WTC11 (cell line): Measurements from ENCODE around the gene TXNRD2. TPM values are rescaled to one million over a fixed set of nuclear protein-coding genes. Genes with fewer than 3 reads are reported as not detected.
"Not testable (repeated sequence)": the region's sequence is repeated elsewhere in the genome, so short reads cannot be mapped to it uniquely, and the experiment has no call there.

Experiments used
- ATAC-seq: fragments of 200-7000 bp; cut with Tn5 transposase; 2 replicates; pipeline ENCODE4 v1.10.0; 2021; ENCODE audit warnings: mild to moderate bottlenecking, moderate library complexity
- CTCF ChIA-PET: fragments of 300-600 bp; sonication (Branson Sonifier 250); formaldehyde crosslinking; loops from one replicate; lab custom pipeline; 2021; ENCODE audit warnings: antibody characterized with exemption; lab: Charles Lee
- POLR2A ChIA-PET: fragments of 350-600 bp; sonication (Branson Sonifier 250); formaldehyde crosslinking; loops from one replicate; lab custom pipeline; 2021; ENCODE audit warnings: antibody characterized with exemption; lab: Charles Lee
- DNase-seq: peaks from one replicate; pipeline ENCODE4 v3.0.0; 2021; ENCODE audit warnings: low spot score
- H3K27ac Mint-ChIP-seq: 2 replicates; pipeline ENCODE4 v1.8.0; 2021; ENCODE audit warnings: mixed read lengths
- H3K27me3 Mint-ChIP-seq: 2 replicates; pipeline ENCODE4 v1.8.0; 2021; ENCODE audit warnings: low read depth, mild to moderate bottlenecking, moderate library complexity, mixed read lengths
- H3K36me3 Mint-ChIP-seq: 2 replicates; pipeline ENCODE4 v1.8.0; 2021; ENCODE audit warnings: mixed read lengths
- H3K4me1 Mint-ChIP-seq: 2 replicates; pipeline ENCODE4 v1.8.0; 2022; ENCODE audit warnings: mixed read lengths
- H3K4me3 Mint-ChIP-seq: 2 replicates; pipeline ENCODE4 v1.8.0; 2021; ENCODE audit warnings: mild to moderate bottlenecking, moderate library complexity, mixed read lengths
- H3K9me3 Mint-ChIP-seq: 2 replicates; pipeline ENCODE4 v1.8.0; 2021; ENCODE audit warnings: mixed read lengths
- ATF1 ChIP-seq: sonication (generic); formaldehyde crosslinking; IDR thresholded peaks from 2 replicates; pipeline ENCODE4 v1.8.1; 2023; ENCODE audit warnings: mild to moderate bottlenecking, moderate library complexity, missing genetic modification reagents
- CREM ChIP-seq: sonication (generic); formaldehyde crosslinking; IDR thresholded peaks from 2 replicates; pipeline ENCODE4 v1.8.1; 2022; ENCODE audit warnings: mild to moderate bottlenecking, missing genetic modification reagents, moderate library complexity
- ELF4 ChIP-seq: sonication (generic); formaldehyde crosslinking; IDR thresholded peaks from 2 replicates; pipeline ENCODE4 v1.8.1; 2022; ENCODE audit warnings: low read depth, mild to moderate bottlenecking, moderate library complexity, missing genetic modification reagents
- ESRRA ChIP-seq: sonication (generic); formaldehyde crosslinking; IDR thresholded peaks from 2 replicates; pipeline ENCODE4 v1.8.1; 2022; ENCODE audit warnings: mild to moderate bottlenecking, missing genetic modification reagents, borderline replicate concordance
- HMGA2 ChIP-seq: fragments of 250-450 bp; sonication (Bioruptor Pico); IDR thresholded peaks from 2 replicates; pipeline ENCODE4 v1.4.0; 2021; ENCODE audit warnings: mild to moderate bottlenecking, moderate library complexity
- IRF2 ChIP-seq: sonication (generic); formaldehyde crosslinking; IDR thresholded peaks from 2 replicates; pipeline ENCODE4 v1.8.0; 2022; ENCODE audit warnings: low read depth, missing genetic modification reagents, borderline replicate concordance
- NFE2L1 ChIP-seq: sonication (generic); formaldehyde crosslinking; IDR thresholded peaks from 2 replicates; pipeline ENCODE4 v1.8.1; 2023; ENCODE audit warnings: missing genetic modification reagents
- RELA ChIP-seq: sonication (generic); formaldehyde crosslinking; IDR thresholded peaks from 2 replicates; pipeline ENCODE4 v1.8.1; 2022; ENCODE audit warnings: missing genetic modification reagents, mild to moderate bottlenecking, borderline replicate concordance
- RORB ChIP-seq: fragments of 250-450 bp; sonication (Bioruptor Pico); IDR thresholded peaks from 2 replicates; pipeline ENCODE4 v1.9.0; 2021; ENCODE audit warnings: mild to moderate bottlenecking
- TEAD4 ChIP-seq: sonication (generic); formaldehyde crosslinking; IDR thresholded peaks from 2 replicates; pipeline ENCODE4 v1.8.0; 2022; ENCODE audit warnings: mild to moderate bottlenecking, missing genetic modification reagents
- ZBTB21 ChIP-seq: sonication (generic); formaldehyde crosslinking; IDR thresholded peaks from 2 replicates; pipeline ENCODE4 v1.8.1; 2023; ENCODE audit warnings: mild to moderate bottlenecking, missing genetic modification reagents, borderline replicate concordance
- total RNA-seq: library from RNA; stranded (reverse); gene quantifications from 3 replicates; pipeline ENCODE4 v1.2.3, GENCODE V29; 2021
- TF ChIP-seq, protein P1 (sequence below): sonication (generic); formaldehyde crosslinking; IDR thresholded peaks from 2 replicates; pipeline ENCODE4 v1.8.1; 2023; ENCODE audit warnings: mild to moderate bottlenecking, missing genetic modification reagents, moderate library complexity
- TF ChIP-seq, protein P2 (sequence below): sonication (generic); formaldehyde crosslinking; IDR thresholded peaks from 2 replicates; pipeline ENCODE4 v1.8.1; 2022; ENCODE audit warnings: mild to moderate bottlenecking, missing genetic modification reagents, moderate library complexity, borderline replicate concordance
- TF ChIP-seq, protein P3 (sequence below): sonication (generic); formaldehyde crosslinking; IDR thresholded peaks from 2 replicates; pipeline ENCODE4 v1.8.0; 2023; ENCODE audit warnings: missing genetic modification reagents
- TF ChIP-seq, protein P4 (sequence below): fragments of 250-450 bp; sonication (Bioruptor Pico); IDR thresholded peaks from 2 replicates; pipeline ENCODE4 v2.1.2; 2022; ENCODE audit warnings: mild to moderate bottlenecking, moderate library complexity
- TF ChIP-seq, protein P5 (sequence below): sonication (generic); formaldehyde crosslinking; IDR thresholded peaks from 2 replicates; pipeline ENCODE4 v1.8.1; 2023; ENCODE audit warnings: mild to moderate bottlenecking, missing genetic modification reagents, borderline replicate concordance

Gene TXNRD2
- total RNA-seq, 1 experiment from 2014 or later, result 15.9 TPM

DNA sequence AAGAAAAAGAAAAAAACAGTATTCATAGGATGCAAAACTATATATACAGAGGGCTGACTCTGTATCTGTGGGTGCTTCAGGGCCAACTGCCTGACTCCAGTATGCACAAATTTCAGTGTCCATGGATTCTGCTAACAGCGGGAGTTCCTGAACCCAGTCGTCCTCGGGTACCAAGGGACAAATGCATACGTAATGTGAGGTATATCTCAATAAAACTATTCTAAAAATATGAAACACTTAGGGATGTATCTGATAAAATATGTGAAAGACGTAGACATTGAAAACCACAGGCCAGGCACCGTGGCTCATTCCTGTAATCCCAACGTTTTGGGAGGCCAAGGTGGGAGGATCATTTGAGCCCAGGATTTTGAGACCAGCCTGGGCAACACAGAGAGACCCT lies 13.9 kb downstream of the TXNRD2 start:
- H3K27ac Mint-ChIP-seq, result no peak overlapping the region
- H3K4me1 Mint-ChIP-seq, result no peaks in the 10 kb centered on the region
- no peaks in the 10 kb centered on the region for H3K36me3 Mint-ChIP-seq
- no peak for ATAC-seq
- TF ChIP-seq ESRRA (CRISPR knock-in tag) (no peak), ATF1 (CRISPR knock-in tag) (no peak)
- TF ChIP-seq, protein P1, sequence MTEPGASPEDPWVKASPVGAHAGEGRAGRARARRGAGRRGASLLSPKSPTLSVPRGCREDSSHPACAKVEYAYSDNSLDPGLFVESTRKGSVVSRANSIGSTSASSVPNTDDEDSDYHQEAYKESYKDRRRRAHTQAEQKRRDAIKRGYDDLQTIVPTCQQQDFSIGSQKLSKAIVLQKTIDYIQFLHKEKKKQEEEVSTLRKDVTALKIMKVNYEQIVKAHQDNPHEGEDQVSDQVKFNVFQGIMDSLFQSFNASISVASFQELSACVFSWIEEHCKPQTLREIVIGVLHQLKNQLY (CRISPR knock-in tag), result no peak
- TF ChIP-seq, protein P2, sequence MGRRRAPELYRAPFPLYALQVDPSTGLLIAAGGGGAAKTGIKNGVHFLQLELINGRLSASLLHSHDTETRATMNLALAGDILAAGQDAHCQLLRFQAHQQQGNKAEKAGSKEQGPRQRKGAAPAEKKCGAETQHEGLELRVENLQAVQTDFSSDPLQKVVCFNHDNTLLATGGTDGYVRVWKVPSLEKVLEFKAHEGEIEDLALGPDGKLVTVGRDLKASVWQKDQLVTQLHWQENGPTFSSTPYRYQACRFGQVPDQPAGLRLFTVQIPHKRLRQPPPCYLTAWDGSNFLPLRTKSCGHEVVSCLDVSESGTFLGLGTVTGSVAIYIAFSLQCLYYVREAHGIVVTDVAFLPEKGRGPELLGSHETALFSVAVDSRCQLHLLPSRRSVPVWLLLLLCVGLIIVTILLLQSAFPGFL (CRISPR knock-in tag), result no peak
- TF ChIP-seq, all 79 proteins: peak for 0
- Mint-ChIP-seq H3K4me3 (no peak overlapping the region), H3K27me3 (no peaks in the 10 kb centered on the region; the same call in 1 of the 2 replicates), H3K9me3 (no peaks in the 10 kb centered on the region)
- CTCF ChIA-PET, result no interaction called here
- DNase-seq, result no peak
- POLR2A ChIA-PET, result no interaction called here

DNA sequence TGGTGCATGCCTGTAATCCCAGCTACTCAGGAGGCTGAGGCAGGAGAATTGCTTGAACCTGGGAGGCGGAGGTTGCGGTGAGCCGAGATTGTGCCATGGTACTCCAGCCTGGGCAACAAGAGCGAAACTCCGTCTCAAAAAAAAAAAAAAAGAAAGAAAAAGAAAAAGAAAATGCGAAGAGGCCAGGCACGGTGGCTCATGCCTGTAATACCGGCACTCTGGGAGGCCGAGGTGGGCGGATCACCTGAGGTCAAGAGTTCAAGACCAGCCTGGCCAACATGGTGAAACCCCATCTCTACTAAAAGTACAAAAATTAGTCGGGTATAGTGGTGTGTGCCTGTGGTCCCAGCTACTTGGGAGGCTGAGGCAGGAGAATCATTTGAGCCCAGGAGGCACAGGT lies 15.6 kb downstream of the TXNRD2 start:
- DNase-seq, H3K27ac Mint-ChIP-seq, H3K9me3 Mint-ChIP-seq, ATAC-seq, H3K36me3 Mint-ChIP-seq, POLR2A ChIA-PET, CTCF ChIA-PET, H3K4me1 Mint-ChIP-seq, H3K4me3 Mint-ChIP-seq, H3K27me3 Mint-ChIP-seq: not testable (repeated sequence)

DNA sequence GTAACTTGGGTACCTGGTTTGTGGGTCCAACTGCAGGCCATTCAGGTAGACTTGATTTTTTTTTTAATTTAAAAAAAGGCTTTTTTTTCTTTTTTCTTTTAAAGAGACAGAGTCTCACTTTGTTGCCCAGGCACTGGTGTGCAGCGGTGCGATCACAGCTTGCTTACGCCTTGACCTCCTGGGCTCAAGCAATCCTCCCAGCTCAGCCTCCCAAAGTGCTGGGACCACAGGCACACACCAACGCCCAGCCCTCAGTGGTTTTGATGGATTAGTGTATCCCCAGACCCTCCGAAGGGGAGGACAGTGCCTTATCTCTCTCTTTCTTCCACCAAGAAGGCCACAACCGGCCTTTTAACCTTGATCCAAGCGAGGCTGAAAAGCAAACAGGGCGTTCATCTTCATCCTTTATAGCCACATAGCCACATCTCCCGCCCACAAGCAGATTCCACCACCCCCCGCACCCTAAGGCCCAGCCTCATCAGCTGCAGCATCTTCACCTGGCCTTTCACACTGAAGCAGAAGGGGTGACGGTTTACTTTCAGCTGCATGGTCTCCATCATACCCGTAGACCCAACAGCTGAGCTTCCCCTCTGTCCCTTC lies 17.6 kb downstream of the TXNRD2 start:
- Mint-ChIP-seq H3K4me3 (no peak overlapping the region), H3K9me3 (no peaks in the 10 kb centered on the region), H3K27me3 (no peaks in the 10 kb centered on the region), H3K36me3 (no peaks in the 10 kb centered on the region), H3K4me1 (no peaks in the 10 kb centered on the region), H3K27ac (no peak overlapping the region)
- no peak for TF ChIP-seq HMGA2 (CRISPR knock-in tag)
- TF ChIP-seq RORB (CRISPR knock-in tag), result no peak
- no peak for TF ChIP-seq CREM (CRISPR knock-in tag)
- no peak for TF ChIP-seq ESRRA (CRISPR knock-in tag)
- TF ChIP-seq, protein P3, sequence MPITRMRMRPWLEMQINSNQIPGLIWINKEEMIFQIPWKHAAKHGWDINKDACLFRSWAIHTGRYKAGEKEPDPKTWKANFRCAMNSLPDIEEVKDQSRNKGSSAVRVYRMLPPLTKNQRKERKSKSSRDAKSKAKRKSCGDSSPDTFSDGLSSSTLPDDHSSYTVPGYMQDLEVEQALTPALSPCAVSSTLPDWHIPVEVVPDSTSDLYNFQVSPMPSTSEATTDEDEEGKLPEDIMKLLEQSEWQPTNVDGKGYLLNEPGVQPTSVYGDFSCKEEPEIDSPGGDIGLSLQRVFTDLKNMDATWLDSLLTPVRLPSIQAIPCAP, result no peak
- TF ChIP-seq ZBTB21 (CRISPR knock-in tag), result no peak
- TF ChIP-seq NFE2L1 (CRISPR knock-in tag), result no peak
- TF ChIP-seq, protein P4, sequence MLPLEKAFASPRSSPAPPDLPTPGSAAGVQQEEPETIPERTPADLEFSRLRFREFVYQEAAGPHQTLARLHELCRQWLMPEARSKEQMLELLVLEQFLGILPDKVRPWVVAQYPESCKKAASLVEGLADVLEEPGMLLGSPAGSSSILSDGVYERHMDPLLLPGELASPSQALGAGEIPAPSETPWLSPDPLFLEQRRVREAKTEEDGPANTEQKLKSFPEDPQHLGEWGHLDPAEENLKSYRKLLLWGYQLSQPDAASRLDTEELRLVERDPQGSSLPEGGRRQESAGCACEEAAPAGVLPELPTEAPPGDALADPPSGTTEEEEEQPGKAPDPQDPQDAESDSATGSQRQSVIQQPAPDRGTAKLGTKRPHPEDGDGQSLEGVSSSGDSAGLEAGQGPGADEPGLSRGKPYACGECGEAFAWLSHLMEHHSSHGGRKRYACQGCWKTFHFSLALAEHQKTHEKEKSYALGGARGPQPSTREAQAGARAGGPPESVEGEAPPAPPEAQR (CRISPR knock-in tag), result no peak
- TF ChIP-seq RELA (CRISPR knock-in tag), result no peak
- no peak for TF ChIP-seq IRF2 (CRISPR knock-in tag)
- TF ChIP-seq, protein P5, sequence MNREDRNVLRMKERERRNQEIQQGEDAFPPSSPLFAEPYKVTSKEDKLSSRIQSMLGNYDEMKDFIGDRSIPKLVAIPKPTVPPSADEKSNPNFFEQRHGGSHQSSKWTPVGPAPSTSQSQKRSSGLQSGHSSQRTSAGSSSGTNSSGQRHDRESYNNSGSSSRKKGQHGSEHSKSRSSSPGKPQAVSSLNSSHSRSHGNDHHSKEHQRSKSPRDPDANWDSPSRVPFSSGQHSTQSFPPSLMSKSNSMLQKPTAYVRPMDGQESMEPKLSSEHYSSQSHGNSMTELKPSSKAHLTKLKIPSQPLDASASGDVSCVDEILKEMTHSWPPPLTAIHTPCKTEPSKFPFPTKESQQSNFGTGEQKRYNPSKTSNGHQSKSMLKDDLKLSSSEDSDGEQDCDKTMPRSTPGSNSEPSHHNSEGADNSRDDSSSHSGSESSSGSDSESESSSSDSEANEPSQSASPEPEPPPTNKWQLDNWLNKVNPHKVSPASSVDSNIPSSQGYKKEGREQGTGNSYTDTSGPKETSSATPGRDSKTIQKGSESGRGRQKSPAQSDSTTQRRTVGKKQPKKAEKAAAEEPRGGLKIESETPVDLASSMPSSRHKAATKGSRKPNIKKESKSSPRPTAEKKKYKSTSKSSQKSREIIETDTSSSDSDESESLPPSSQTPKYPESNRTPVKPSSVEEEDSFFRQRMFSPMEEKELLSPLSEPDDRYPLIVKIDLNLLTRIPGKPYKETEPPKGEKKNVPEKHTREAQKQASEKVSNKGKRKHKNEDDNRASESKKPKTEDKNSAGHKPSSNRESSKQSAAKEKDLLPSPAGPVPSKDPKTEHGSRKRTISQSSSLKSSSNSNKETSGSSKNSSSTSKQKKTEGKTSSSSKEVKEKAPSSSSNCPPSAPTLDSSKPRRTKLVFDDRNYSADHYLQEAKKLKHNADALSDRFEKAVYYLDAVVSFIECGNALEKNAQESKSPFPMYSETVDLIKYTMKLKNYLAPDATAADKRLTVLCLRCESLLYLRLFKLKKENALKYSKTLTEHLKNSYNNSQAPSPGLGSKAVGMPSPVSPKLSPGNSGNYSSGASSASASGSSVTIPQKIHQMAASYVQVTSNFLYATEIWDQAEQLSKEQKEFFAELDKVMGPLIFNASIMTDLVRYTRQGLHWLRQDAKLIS, result no peak
- TF ChIP-seq TEAD4 (CRISPR knock-in tag), result no peak
- no peak for TF ChIP-seq ELF4
- no peak for ATAC-seq
- ChIA-PET POLR2A (no interaction called here), CTCF (interaction anchor here (0.6 to 1.1 kb wide), 4 partner anchors 14 to 218 kb away, joined by 3 to 5 read pairs (median 4); no protein-coding TSS in a partner anchor)
- DNase-seq, result no peak
